H1 (cell line): ENCODE measurements around the gene FLNA. TPM values are rescaled to one million over a fixed set of nuclear protein-coding genes. Genes with fewer than 3 reads are reported as not detected.

ENCODE experiments used
- CTCF ChIA-PET: fragments of 300-600 bp; sonication (Branson Sonifier 250); formaldehyde crosslinking; loops from one replicate; lab custom pipeline; 2021; ENCODE audit not compliant: partially characterized antibody; lab: Charles Lee
- POLR2A ChIA-PET: fragments of 300-600 bp; sonication (Branson Sonifier 250); formaldehyde crosslinking; loops from one replicate; lab custom pipeline; 2021; ENCODE audit warnings: inconsistent platforms; ENCODE audit not compliant: partially characterized antibody; lab: Charles Lee
- DNase-seq, 2 experiments: peaks; one replicate each; pipeline versions ENCODE4 v3.0.0 to v3.0.0-alpha.2; 2010 to 2022; ENCODE audit warnings: low spot score in 2 of 2, low read depth in 1 of 2, mixed read lengths in 1 of 2
- FAIRE-seq: peaks from 2 replicates; lab custom pipeline; 2011; peaks lifted over from hg19 to GRCh38; lab: Jason Lieb, UNC
- H2AFZ ChIP-seq: 2 replicates; pipeline ENCODE4 v1.8.1; 2012; ENCODE audit warnings: low read length, inconsistent platforms
- H2AK5ac ChIP-seq: 2 replicates; pipeline ENCODE4 v1.6.1; 2013; ENCODE audit warnings: low read depth, low read length
- H2BK120ac ChIP-seq: replicated peaks from 2 replicates; pipeline ENCODE3; 2013; ENCODE audit warnings: low read depth, low read length, inconsistent platforms
- H2BK12ac ChIP-seq: 2 replicates; pipeline ENCODE4 v1.6.1; 2013; ENCODE audit warnings: low read depth, low read length
- H2BK15ac ChIP-seq: 2 replicates; pipeline ENCODE4 v1.6.1; 2013; ENCODE audit warnings: low read length
- H2BK20ac ChIP-seq: 2 replicates; pipeline ENCODE4 v1.6.1; 2013; ENCODE audit warnings: low read length
- H2BK5ac ChIP-seq: 2 replicates; pipeline ENCODE4 v1.6.1; 2013; ENCODE audit warnings: low read depth, low read length
- H3K14ac ChIP-seq: 2 replicates; pipeline ENCODE4 v1.6.1; 2013; ENCODE audit warnings: inconsistent platforms; ENCODE audit not compliant: insufficient read length
- H3K18ac ChIP-seq: 2 replicates; pipeline ENCODE4 v1.6.1; 2013; ENCODE audit warnings: low read length; ENCODE audit errors: extremely low read depth
- H3K23ac ChIP-seq: 2 replicates; pipeline ENCODE4 v1.6.1; 2013; ENCODE audit warnings: inconsistent platforms; ENCODE audit not compliant: insufficient read length
- H3K23me2 ChIP-seq: 2 replicates; pipeline ENCODE4 v1.6.1; 2013; ENCODE audit warnings: low read depth, low read length
- H3K27ac ChIP-seq: 2 replicates; pipeline ENCODE4 v1.6.1; 2011; ENCODE audit warnings: low read depth, low read length, inconsistent platforms
- H3K27me3 ChIP-seq, 4 experiments: replicated peaks in 1 of 4; 1 replicate in 1 of 4; 2 replicates in 3 of 4; pipeline versions ENCODE4 v1.6.1 to v1.8.1; 2011 to 2013; ENCODE audit warnings: low read length in 3 of 4, mild to moderate bottlenecking in 3 of 4, inconsistent platforms in 2 of 4, mixed read lengths in 2 of 4, moderate library complexity in 1 of 4; ENCODE audit not compliant: control insufficient read depth in 3 of 4, insufficient read depth in 3 of 4; ENCODE audit errors: extremely low read depth in 1 of 4
- H3K36me3 ChIP-seq, 4 experiments: 2 replicates each; pipeline versions ENCODE4 v1.6.1 to v1.8.1; 2011 to 2013; ENCODE audit warnings: mild to moderate bottlenecking in 4 of 4, low read length in 3 of 4, moderate library complexity in 2 of 4, control low read depth in 1 of 4, inconsistent platforms in 1 of 4; ENCODE audit not compliant: insufficient read depth in 4 of 4, control insufficient read depth in 2 of 4
- H3K4ac ChIP-seq: replicated peaks from 2 replicates; pipeline ENCODE3; 2013; ENCODE audit warnings: low read length, low read depth, mixed read lengths, inconsistent platforms; ENCODE audit not compliant: insufficient read length
- H3K4me1 ChIP-seq, 4 experiments: replicated peaks in 1 of 4; 1 replicate in 1 of 4; 2 replicates in 3 of 4; pipeline versions ENCODE4 v1.6.1 to v1.8.1; 2011 to 2013; ENCODE audit warnings: low read length in 3 of 4, inconsistent platforms in 2 of 4, mixed read lengths in 1 of 4; ENCODE audit not compliant: insufficient read depth in 4 of 4, control insufficient read depth in 3 of 4
- H3K4me2 ChIP-seq, 2 experiments: 2 replicates each; pipeline versions ENCODE4 v1.6.1 to v1.8.1; 2011 to 2013; ENCODE audit warnings: low read depth in 2 of 2, low read length in 2 of 2, control low read depth in 1 of 2, inconsistent platforms in 1 of 2, mild to moderate bottlenecking in 1 of 2; ENCODE audit not compliant: insufficient read depth in 1 of 2
- H3K4me3 ChIP-seq, 4 experiments: fragments of 200-600, 300-600 bp in 1 of 4; sonication (generic), shearing (Covaris generic), sonication (Bioruptor Twin) in 1 of 4; 2 replicates each; pipeline versions ENCODE4 v1.5.1 to v1.8.1; 2011 to 2016; ENCODE audit warnings: low read length in 4 of 4, low read depth in 3 of 4, control low read depth in 2 of 4, inconsistent platforms in 2 of 4, mild to moderate bottlenecking in 2 of 4, mixed read lengths in 1 of 4, moderate library complexity in 1 of 4; ENCODE audit not compliant: insufficient read depth in 2 of 4; ENCODE audit errors: extremely low read depth in 1 of 4
- H3K56ac ChIP-seq: replicated peaks from 2 replicates; pipeline ENCODE3; 2013; ENCODE audit warnings: low read depth, mild to moderate bottlenecking, mixed read lengths, low read length, inconsistent platforms; ENCODE audit not compliant: insufficient read length
- H3K79me1 ChIP-seq: 2 replicates; pipeline ENCODE4 v1.6.1; 2013; ENCODE audit warnings: low read depth, low read length, control low read depth
- H3K79me2 ChIP-seq, 2 experiments: 2 replicates each; pipeline versions ENCODE4 v1.6.1 to v1.8.1; 2012 to 2013; ENCODE audit warnings: low read length in 2 of 2, mild to moderate bottlenecking in 2 of 2, inconsistent platforms in 1 of 2; ENCODE audit not compliant: insufficient read depth in 2 of 2, control insufficient read depth in 1 of 2
- H3K9ac ChIP-seq, 4 experiments: replicated peaks in 1 of 4; 1 replicate in 1 of 4; 2 replicates in 3 of 4; pipeline versions ENCODE4 v1.6.1 to v1.8.1; 2011 to 2013; ENCODE audit warnings: low read depth in 3 of 4, low read length in 3 of 4, control low read depth in 2 of 4, mild to moderate bottlenecking in 2 of 4, moderate library complexity in 2 of 4, inconsistent platforms in 1 of 4; ENCODE audit errors: extremely low read depth in 1 of 4
- H3K9me3 ChIP-seq, 2 experiments: 2 replicates each; pipeline versions ENCODE4 v1.6.1 to v1.8.1; 2012 to 2013; ENCODE audit warnings: mild to moderate bottlenecking in 2 of 2, moderate library complexity in 2 of 2, control low read depth in 1 of 2, inconsistent platforms in 1 of 2, low read depth in 1 of 2, low read length in 1 of 2, mixed read lengths in 1 of 2; ENCODE audit not compliant: insufficient read depth in 2 of 2
- H4K20me1 ChIP-seq, 2 experiments: replicated peaks in 1 of 2; 2 replicates each; pipeline versions ENCODE3 to v1.8.1; 2011 to 2013; ENCODE audit warnings: inconsistent platforms in 2 of 2, low read length in 2 of 2, mild to moderate bottlenecking in 1 of 2; ENCODE audit not compliant: insufficient read depth in 2 of 2, control insufficient read depth in 1 of 2
- H4K5ac ChIP-seq: 2 replicates; pipeline ENCODE4 v1.6.1; 2013; ENCODE audit warnings: low read length, low read depth, mixed read lengths, inconsistent platforms; ENCODE audit not compliant: insufficient read length
- H4K8ac ChIP-seq: 2 replicates; pipeline ENCODE4 v1.8.0; 2013; ENCODE audit warnings: mild to moderate bottlenecking, moderate library complexity, low read length, inconsistent platforms; ENCODE audit not compliant: insufficient read depth; ENCODE audit errors: extremely low read depth
- H4K91ac ChIP-seq: replicated peaks from 2 replicates; pipeline ENCODE3; 2013; ENCODE audit warnings: low read length, mixed read lengths, inconsistent platforms; ENCODE audit not compliant: insufficient read length
- RAD21 ChIP-seq, 2 experiments: IDR thresholded peaks in 1 of 2; conservative IDR thresholded peaks in 1 of 2; 2 replicates each; pipeline ENCODE4 v1.6.1; 2011; ENCODE audit warnings: low read depth in 2 of 2, low read length in 2 of 2, improper control_type of control experiment in 1 of 2, inconsistent platforms in 1 of 2, mild to moderate bottlenecking in 1 of 2, moderate library complexity in 1 of 2
- WGBS, 2 experiments: shearing (Covaris generic) in 1 of 2; methylation state at CpG; one replicate each; pipeline versions ENCODE4 v1.1.6 to v1.1.7; 2013 to 2015; ENCODE audit warnings: low lambda C conversion rate in 2 of 2, mixed read lengths in 2 of 2, inconsistent platforms in 1 of 2, low coverage in 1 of 2, missing lambda C conversion rate in 1 of 2; ENCODE audit not compliant: insufficient replicate concordance in 2 of 2, insufficient coverage in 1 of 2, insufficient read length in 1 of 2; ENCODE audit errors: extremely low coverage in 1 of 2, missing lambda C conversion rate in 1 of 2; 5-methylcytosine and 5-hydroxymethylcytosine counted together
- polyA plus RNA-seq, 7 experiments: library from polyadenylated mRNA; depleted of rRNA in 3 of 7; stranded (reverse) in 5 of 7; unstranded in 2 of 7; fragments of >200 nt in 5 of 7; fragments of 200-250 nt in 2 of 7; gene quantifications; 1 replicate in 5 of 7; 2 replicates in 1 of 7; 4 replicates in 1 of 7; pipeline versions ENCODE4 v1.2.1 to v1.2.3, GENCODE V29; 2011 to 2013; ENCODE audit warnings: missing spikeins in 2 of 7, mixed read lengths in 2 of 7
- total RNA-seq: library from RNA; stranded (reverse); fragmentation: NEBNext Ultra II Directional; extraction: Animal tissue kit (Norgen Biotek cat#: 25700); gene quantifications from 2 replicates; pipeline ENCODE4 v1.2.1, GENCODE V29; 2021
- TF ChIP-seq, protein P1 (sequence below), 3 experiments: IDR thresholded peaks; 1 replicate in 2 of 3; 2 replicates in 1 of 3; pipeline versions ENCODE4 v1.5.1 to v1.6.1; 2011; ENCODE audit warnings: low read length in 3 of 3, mild to moderate bottlenecking in 3 of 3, inconsistent platforms in 2 of 3, low read depth in 1 of 3, moderate library complexity in 1 of 3; ENCODE audit not compliant: insufficient read depth in 1 of 3; ENCODE audit errors: control extremely low read depth in 1 of 3
- TF ChIP-seq, protein P2 (sequence below): IDR thresholded peaks from 2 replicates; pipeline ENCODE4 v1.6.1; 2012; ENCODE audit warnings: inconsistent platforms

The FLNA gene
- total and polyA plus RNA-seq, 2 of the 8 experiments (the other 6 are each of a cell fraction or from before 2014, with no cell fraction given): 315 to 925 TPM

DNA sequence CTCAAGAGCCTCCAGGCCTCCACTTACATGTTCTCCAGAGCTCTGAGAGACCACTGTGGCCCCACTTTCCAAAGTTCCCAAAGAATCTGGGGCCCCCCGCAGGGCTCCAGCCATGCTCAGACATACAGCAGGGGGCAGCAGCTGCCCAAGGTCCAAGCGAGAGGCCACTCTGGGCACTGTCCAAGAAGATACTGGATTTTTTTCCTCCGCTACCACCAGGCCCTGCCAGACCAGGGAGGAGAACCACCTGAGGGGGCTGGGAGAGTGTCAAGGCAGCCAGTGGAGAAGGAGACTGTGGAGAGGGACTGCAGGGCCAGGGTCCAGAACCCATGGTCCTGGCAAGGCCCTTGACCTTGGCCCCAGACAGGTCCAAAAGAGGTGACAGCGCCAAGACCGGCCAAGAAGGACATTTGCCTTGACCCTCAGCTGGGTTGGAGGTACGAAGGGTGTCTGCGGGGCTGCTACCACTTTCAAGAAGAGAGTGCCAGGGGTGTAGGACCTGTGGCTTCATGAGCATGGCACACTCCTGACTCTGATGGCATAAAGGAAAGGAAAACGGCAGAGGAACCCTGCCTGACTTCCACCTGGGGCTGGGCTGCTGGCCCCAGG lies 10.0 kb upstream of the FLNA start:
- Histone ChIP-seq H2BK15ac (0 out of 2 replicates have a peak overlapping the region, but pooled peaks have one; percentile 61), H3K4ac (no peak overlapping the region), H3K4me1 (peaks cover 0 to 19% (median 9%) of the 10 kb centered on the region in 4 experiments; a peak in 6 of 7 replicates), H2BK20ac (no peak overlapping the region), H2BK12ac (no peak overlapping the region), H3K36me3 (peaks cover 0 to 26% (median 0%) of the 10 kb centered on the region in 4 experiments; a peak in 2 of 8 replicates), H3K79me2 (peaks cover 0 to 13% of the 10 kb centered on the region in 2 experiments; a peak in 2 of 4 replicates), H3K9ac (no peak overlapping the region), H4K8ac (no peak overlapping the region), H3K56ac (no peak overlapping the region), H3K14ac (no peak overlapping the region), H2AFZ (no peak overlapping the region), H3K27ac (no peak overlapping the region), H4K91ac (no peak overlapping the region), H3K9me3 (no peaks in the 10 kb centered on the region), H3K23me2 (peaks cover 4% of the 10 kb centered on the region; the same call in 1 of the 2 replicates), H2BK5ac (no peak overlapping the region), H3K27me3 (no peaks in the 10 kb centered on the region), H3K79me1 (no peaks in the 10 kb centered on the region), H2BK120ac (no peak overlapping the region), H3K4me3 (no peak overlapping the region), H3K4me2 (no peak overlapping the region), H3K18ac (no peak overlapping the region), H3K23ac (no peak overlapping the region), H4K20me1 (peaks cover 0 to 2% of the 10 kb centered on the region in 2 experiments), H2AK5ac (no peak overlapping the region), H4K5ac (no peak overlapping the region)
- peak; percentile 28 for FAIRE-seq
- ChIA-PET CTCF (interaction anchor here (0.7 to 3.9 kb wide), 4 partner anchors 9 to 94 kb away, joined by 3 to 29 read pairs (median 4); partner anchors contain the start of gene FLNA), POLR2A (interaction anchor here (1.0 to 6.5 kb wide), 6 partner anchors 9 to 35 kb away, joined by 4 to 107 read pairs (median 26); partner anchors contain the start of genes FLNA, RPL10 and TAFAZZIN)
- no peak for DNase-seq
- WGBS, 2 experiments: 83% methylated on average over 5 of the region's 8 CpGs; no CpG with 5 or more reads in 1 of the 2 experiments
- TF ChIP-seq, protein P1, sequence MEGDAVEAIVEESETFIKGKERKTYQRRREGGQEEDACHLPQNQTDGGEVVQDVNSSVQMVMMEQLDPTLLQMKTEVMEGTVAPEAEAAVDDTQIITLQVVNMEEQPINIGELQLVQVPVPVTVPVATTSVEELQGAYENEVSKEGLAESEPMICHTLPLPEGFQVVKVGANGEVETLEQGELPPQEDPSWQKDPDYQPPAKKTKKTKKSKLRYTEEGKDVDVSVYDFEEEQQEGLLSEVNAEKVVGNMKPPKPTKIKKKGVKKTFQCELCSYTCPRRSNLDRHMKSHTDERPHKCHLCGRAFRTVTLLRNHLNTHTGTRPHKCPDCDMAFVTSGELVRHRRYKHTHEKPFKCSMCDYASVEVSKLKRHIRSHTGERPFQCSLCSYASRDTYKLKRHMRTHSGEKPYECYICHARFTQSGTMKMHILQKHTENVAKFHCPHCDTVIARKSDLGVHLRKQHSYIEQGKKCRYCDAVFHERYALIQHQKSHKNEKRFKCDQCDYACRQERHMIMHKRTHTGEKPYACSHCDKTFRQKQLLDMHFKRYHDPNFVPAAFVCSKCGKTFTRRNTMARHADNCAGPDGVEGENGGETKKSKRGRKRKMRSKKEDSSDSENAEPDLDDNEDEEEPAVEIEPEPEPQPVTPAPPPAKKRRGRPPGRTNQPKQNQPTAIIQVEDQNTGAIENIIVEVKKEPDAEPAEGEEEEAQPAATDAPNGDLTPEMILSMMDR (IDR thresholded peaks at IDR 0.05; ENCODE audit: control extremely low read depth in 1 of 3, insufficient read depth in 1 of 3, low read depth in 1 of 3, low read length in 3 of 3): peak in 1 of 3 experiments; percentile 17; a peak in 1 of 4 replicates
- TF ChIP-seq, protein P2, sequence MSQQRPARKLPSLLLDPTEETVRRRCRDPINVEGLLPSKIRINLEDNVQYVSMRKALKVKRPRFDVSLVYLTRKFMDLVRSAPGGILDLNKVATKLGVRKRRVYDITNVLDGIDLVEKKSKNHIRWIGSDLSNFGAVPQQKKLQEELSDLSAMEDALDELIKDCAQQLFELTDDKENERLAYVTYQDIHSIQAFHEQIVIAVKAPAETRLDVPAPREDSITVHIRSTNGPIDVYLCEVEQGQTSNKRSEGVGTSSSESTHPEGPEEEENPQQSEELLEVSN: no peak
- TF ChIP-seq RAD21 (IDR thresholded peaks at IDR 0.05 in 1 of 2, conservative IDR thresholded peaks at IDR 0.05 in 1 of 2; ENCODE audit: low read depth in 2 of 2, low read length in 2 of 2): peak in 1 of 2 experiments; percentile 19; a peak in 1 of 4 replicates
